OCI-LY1 (cell line): ENCODE results near the gene CPEB4.

Experiments used
- H2AFZ ChIP-seq: fragments of 200-600 bp; sonication (generic), shearing (Covaris generic); 2 replicates; pipeline ENCODE4 v1.6.0; 2014; ENCODE audit warnings: antibody characterized with exemption, mild to moderate bottlenecking, low read length
- H3F3A ChIP-seq: fragments of 200-600 bp; sonication (generic), shearing (Covaris generic); 2 replicates; pipeline ENCODE4 v1.6.0; 2014; ENCODE audit warnings: mild to moderate bottlenecking, antibody characterized with exemption, low read length, moderate library complexity; ENCODE audit not compliant: insufficient read depth
- H3K27ac ChIP-seq: fragments of 200-600 bp; sonication (generic); 2 replicates; pipeline ENCODE4 v1.5.1; 2014; ENCODE audit warnings: low read length, mixed run types, mild to moderate bottlenecking, low read depth; ENCODE audit not compliant: poor library complexity, severe bottlenecking
- H3K27me3 ChIP-seq: fragments of 200-600 bp; sonication (generic); 2 replicates; pipeline ENCODE4 v1.6.0; 2014; ENCODE audit warnings: antibody characterized with exemption, mild to moderate bottlenecking, low read length, moderate library complexity; ENCODE audit not compliant: insufficient read depth
- H3K36me3 ChIP-seq: fragments of 200-600 bp; sonication (generic); 2 replicates; pipeline ENCODE4 v1.6.1; 2014; ENCODE audit warnings: mild to moderate bottlenecking, antibody characterized with exemption, low read length, moderate library complexity, mixed read lengths; ENCODE audit not compliant: insufficient read depth
- H3K4me1 ChIP-seq: fragments of 200-600 bp; sonication (generic); 2 replicates; pipeline ENCODE4 v1.5.1; 2014; ENCODE audit warnings: mild to moderate bottlenecking, low read length, moderate library complexity; ENCODE audit not compliant: insufficient read depth, severe bottlenecking
- H3K4me2 ChIP-seq: fragments of 200-600 bp; sonication (generic), shearing (Covaris generic); 2 replicates; pipeline ENCODE4 v1.6.1; 2014; ENCODE audit warnings: low read length
- H3K4me3 ChIP-seq: fragments of 200-600 bp; sonication (generic); 2 replicates; pipeline ENCODE4 v1.5.1; 2014; ENCODE audit warnings: low read length, low read depth, mild to moderate bottlenecking, mixed read lengths; ENCODE audit not compliant: poor library complexity, severe bottlenecking
- H3K79me2 ChIP-seq: fragments of 200-600 bp; shearing (Covaris generic); 2 replicates; pipeline ENCODE4 v1.6.1; 2016; ENCODE audit warnings: mixed run types, low read length, mixed read lengths; ENCODE audit not compliant: insufficient read depth
- H3K9ac ChIP-seq: fragments of 200-600 bp; sonication (generic), shearing (Covaris generic); 2 replicates; pipeline ENCODE4 v1.6.1; 2014; ENCODE audit warnings: mild to moderate bottlenecking, low read length, mixed read lengths
- H3K9me2 ChIP-seq: fragments of 200-600 bp; sonication (generic), shearing (Covaris generic); 2 replicates; pipeline ENCODE4 v1.6.1; 2014; ENCODE audit warnings: low read depth, mild to moderate bottlenecking, low read length, mixed read lengths
- H3K9me3 ChIP-seq: fragments of 200-600 bp; shearing (Covaris generic); 2 replicates; pipeline ENCODE4 v1.6.1; 2014; ENCODE audit warnings: low read length, mixed read lengths
- H4K20me1 ChIP-seq: fragments of 200-600 bp; sonication (generic), shearing (Covaris generic); 2 replicates; pipeline ENCODE4 v1.6.0; 2016; ENCODE audit warnings: mild to moderate bottlenecking, low read length; ENCODE audit not compliant: insufficient read depth
- CTCF ChIP-seq: fragments of 200-600 bp; sonication (generic), shearing (Covaris generic); IDR thresholded peaks from 2 replicates; pipeline ENCODE4 v1.5.1; 2017; ENCODE audit warnings: mild to moderate bottlenecking, antibody characterized with exemption, low read length, moderate library complexity, mixed read lengths
- EZH2 ChIP-seq: fragments of 200-600 bp; sonication (generic), shearing (Covaris generic); IDR thresholded peaks from 2 replicates; pipeline ENCODE4 v1.8.0; 2017; ENCODE audit warnings: borderline replicate concordance, mixed run types, mild to moderate bottlenecking, antibody characterized with exemption, low read length, moderate library complexity, mixed read lengths

The CPEB4 gene

GRCh38 chr5:173998531-173998930 lies 110.4 kb downstream of the CPEB4 start:
- Histone ChIP-seq H4K20me1 (no peaks in the 10 kb centered on the region), H3K36me3 (no peaks in the 10 kb centered on the region), H3K4me1 (no peaks in the 10 kb centered on the region), H3K9me3 (no peaks in the 10 kb centered on the region), H3K9me2 (no peaks in the 10 kb centered on the region), H2AFZ (no peak overlapping the region), H3F3A (no peaks in the 10 kb centered on the region), H3K4me2 (no peak overlapping the region), H3K4me3 (no peak overlapping the region), H3K9ac (no peak overlapping the region), H3K27ac (no peak overlapping the region), H3K27me3 (no peaks in the 10 kb centered on the region), H3K79me2 (no peaks in the 10 kb centered on the region)
- no peak for TF ChIP-seq CTCF
- TF ChIP-seq EZH2 = no peak

- Histone ChIP-seq H3K4me3 (no peak overlapping the region), H2AFZ (no peak overlapping the region), H3K4me1 (no peaks in the 10 kb centered on the region), H4K20me1 (no peaks in the 10 kb centered on the region), H3F3A (no peaks in the 10 kb centered on the region), H3K27ac (no peak overlapping the region), H3K9ac (no peak overlapping the region), H3K27me3 (no peaks in the 10 kb centered on the region), H3K4me2 (no peak overlapping the region), H3K36me3 (no peaks in the 10 kb centered on the region), H3K9me2 (no peaks in the 10 kb centered on the region), H3K9me3 (no peaks in the 10 kb centered on the region), H3K79me2 (no peaks in the 10 kb centered on the region)
- TF ChIP-seq CTCF (no peak), EZH2 (no peak)
Observed at GRCh38 chr5:174000076-174000475, 111.9 kb downstream of the CPEB4 start.

GRCh38 chr5:174003795-174004194 lies 115.6 kb downstream of the CPEB4 start:
- Histone ChIP-seq H3K4me2 (no peak overlapping the region), H3K27me3 (no peaks in the 10 kb centered on the region), H3K36me3 (no peaks in the 10 kb centered on the region), H3K27ac (no peak overlapping the region), H3K79me2 (no peaks in the 10 kb centered on the region), H4K20me1 (no peaks in the 10 kb centered on the region), H3K4me3 (no peak overlapping the region), H2AFZ (no peak overlapping the region), H3K9ac (no peak overlapping the region), H3K4me1 (no peaks in the 10 kb centered on the region), H3K9me3 (no peaks in the 10 kb centered on the region), H3F3A (no peaks in the 10 kb centered on the region), H3K9me2 (no peaks in the 10 kb centered on the region)
- TF ChIP-seq CTCF (no peak), EZH2 (no peak)
